GM19395 (cell line): ENCODE results near the gene ADM2.
"Not testable (repeated sequence)": the region's sequence is repeated elsewhere in the genome, so short reads cannot be mapped to it uniquely, and the experiment has no call there.

Source experiments
- ATAC-seq: cut with Tn5 transposase; IDR thresholded peaks from one replicate; pipeline ENCODE4 v1.9.1; 2021; ENCODE audit warnings: mild to moderate bottlenecking, moderate library complexity; ENCODE audit not compliant: unreplicated experiment

Gene ADM2

GRCh38 chr22:50533856-50534711 is 52.7 kb downstream of the ADM2 start:
- not testable (repeated sequence) for ATAC-seq

- no peak for ATAC-seq
Observed at GRCh38 chr22:50535113-50535512, 53.8 kb downstream of the ADM2 start.
